PC-9 (cell line): ENCODE data around the gene MAGI1.

ENCODE experiments used
- CTCF ChIP-seq: fragments of 200-600 bp; sonication (generic); conservative IDR thresholded peaks from 2 replicates; pipeline ENCODE4 v1.6.1; 2017; ENCODE audit warnings: mixed run types, antibody characterized with exemption, mild to moderate bottlenecking, moderate library complexity
- EZH2 ChIP-seq: fragments of 200-600 bp; sonication (generic); IDR thresholded peaks from 2 replicates; pipeline ENCODE4 v1.8.0; 2017; ENCODE audit warnings: antibody characterized with exemption, low read depth

DNA sequence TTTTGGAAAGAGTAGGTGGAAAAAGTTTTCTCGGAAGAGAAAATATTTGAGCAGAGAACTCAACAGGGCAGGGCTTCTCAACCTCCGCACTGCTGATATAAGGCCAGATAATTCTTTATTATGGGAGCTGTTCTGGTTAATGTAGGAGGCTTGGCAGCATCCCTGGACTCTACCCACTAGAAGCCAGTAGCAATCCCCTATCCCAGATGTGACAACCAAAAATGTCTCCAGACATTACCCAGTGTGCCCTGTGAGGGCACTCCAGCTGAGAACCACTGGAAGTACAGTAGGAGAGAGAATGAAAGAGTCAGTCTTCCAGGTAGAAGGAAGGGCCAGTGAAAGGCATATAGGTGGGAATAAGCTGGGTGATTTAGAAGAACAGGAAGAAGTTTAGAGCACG lies 703.1 kb downstream of the MAGI1 start:
- TF ChIP-seq CTCF (no peak), EZH2 (no peak)
